Kidney glomerular epithelial cell (primary cell): ENCODE data around the gene HDAC3.

ENCODE experiments used
- DNase-seq: peaks from one replicate; lab custom pipeline; 2025; lab: John Stamatoyannopoulos, UW

HDAC3 gene

GRCh38 chr5:141636413-141637122 lies at the start of gene HDAC3, which contains the start of gene RELL2:
Gene HDAC3 (minus strand): TSS chr5:141636849. CDS start chr5:141636790, 59 bp downstream.
Gene RELL2 (plus strand): TSS chr5:141636997. CDS start chr5:141638226, 1,229 bp downstream.
- peak; percentile 84 for DNase-seq

GRCh38 chr5:141685591-141685990 lies 48.9 kb upstream of the HDAC3 start:
- no peak for DNase-seq

- DNase-seq: no peak
Observed at GRCh38 chr5:141683596-141684141, 47.0 kb upstream of the HDAC3 start.

GRCh38 chr5:141681695-141682641 lies 45.3 kb upstream of the HDAC3 start, which contains the start of gene ARAP3:
Gene ARAP3 (minus strand): TSS chr5:141682230. CDS start chr5:141680486, 1,744 bp downstream.
- DNase-seq: peak; percentile 28

GRCh38 chr5:141681295-141681694 lies 44.6 kb upstream of the HDAC3 start:
- no peak for DNase-seq

GRCh38 chr5:141680751-141681201 lies 44.1 kb upstream of the HDAC3 start:
- no peak for DNase-seq

- no peak for DNase-seq
Observed at GRCh38 chr5:141680178-141680577, 43.5 kb upstream of the HDAC3 start.

GRCh38 chr5:141677415-141677814 lies 40.8 kb upstream of the HDAC3 start:
- no peak for DNase-seq

GRCh38 chr5:141675672-141676071 lies 39.0 kb upstream of the HDAC3 start:
- no peak for DNase-seq

GRCh38 chr5:141674747-141675146 lies 38.1 kb upstream of the HDAC3 start:
- no peak for DNase-seq

- no peak for DNase-seq
Observed at GRCh38 chr5:141672841-141673813, 36.5 kb upstream of the HDAC3 start.

GRCh38 chr5:141672071-141672840 lies 35.6 kb upstream of the HDAC3 start:
- DNase-seq: no peak

- no peak for DNase-seq
Observed at GRCh38 chr5:141669520-141669919, 32.9 kb upstream of the HDAC3 start.

- no peak for DNase-seq
Observed at GRCh38 chr5:141668601-141669265, 32.1 kb upstream of the HDAC3 start.

- no peak for DNase-seq
Observed at GRCh38 chr5:141665995-141666940, 29.6 kb upstream of the HDAC3 start.

- peak; percentile 30 for DNase-seq
Observed at GRCh38 chr5:141664733-141665461, 28.2 kb upstream of the HDAC3 start.

GRCh38 chr5:141663506-141663905 lies 26.9 kb upstream of the HDAC3 start:
- DNase-seq: no peak

- DNase-seq: no peak
Observed at GRCh38 chr5:141662028-141662427, 25.4 kb upstream of the HDAC3 start.
